ENCODE data around the gene DDAH2. TPM values are rescaled to one million over a fixed set of nuclear protein-coding genes. Genes with fewer than 3 reads are reported as not detected.

The DDAH2 gene
- total RNA-seq, 1 experiment from 2014 or later = 30.4 TPM

Other genes with a start within 250 kb of the DDAH2 start
- 6.6 to 8.6 TPM (median 7.7 TPM) in 5 replicates for gene MICB, start 231.2 kb downstream of the DDAH2 start, total RNA-seq (2022; extraction: Qiagen RNA extraction; ENCODE audit: low read depth)
- gene MCCD1, start 200.3 kb downstream of the DDAH2 start, total RNA-seq (2022; extraction: Qiagen RNA extraction; ENCODE audit: low read depth) = not detected in 5 replicates
- gene DDX39B, start 187.3 kb downstream of the DDAH2 start, total RNA-seq (2022; extraction: Qiagen RNA extraction; ENCODE audit: low read depth) = 313 to 396 TPM (median 382 TPM) in 5 replicates
- gene ATP6V1G2, start 182.7 kb downstream of the DDAH2 start, total RNA-seq (2022; extraction: Qiagen RNA extraction; ENCODE audit: low read depth) = 0.57 to 0.77 TPM (median 0.63 TPM) in 5 replicates
- gene NFKBIL1, start 181.7 kb downstream of the DDAH2 start, total RNA-seq (2022; extraction: Qiagen RNA extraction; ENCODE audit: low read depth) = 9.5 to 12.2 TPM (median 10.6 TPM) in 5 replicates
- 0.08 to 0.13 TPM (median 0.10 TPM) in 3 of 5 replicates, not detected in the others for gene LTA, start 157.0 kb downstream of the DDAH2 start, total RNA-seq (2022; extraction: Qiagen RNA extraction; ENCODE audit: low read depth)
- 0.06 to 0.13 TPM (median 0.07 TPM) in 3 of 5 replicates, not detected in the others for gene TNF, start 153.7 kb downstream of the DDAH2 start, total RNA-seq (2022; extraction: Qiagen RNA extraction; ENCODE audit: low read depth)
- gene LTB, start 146.9 kb downstream of the DDAH2 start, total RNA-seq (2022; extraction: Qiagen RNA extraction; ENCODE audit: low read depth) = 0.27 to 0.39 TPM (median 0.35 TPM) in 5 replicates
- 0.26 to 0.49 TPM (median 0.37 TPM) in 3 of 5 replicates, not detected in the others for gene LST1, start 143.0 kb downstream of the DDAH2 start, total RNA-seq (2022; extraction: Qiagen RNA extraction; ENCODE audit: low read depth)
- not detected in 5 replicates for gene NCR3, start 136.3 kb downstream of the DDAH2 start, total RNA-seq (2022; extraction: Qiagen RNA extraction; ENCODE audit: low read depth)
- not detected in 5 replicates for gene AIF1, start 114.1 kb downstream of the DDAH2 start, total RNA-seq (2022; extraction: Qiagen RNA extraction; ENCODE audit: low read depth)
- 70.6 to 97.9 TPM (median 90.8 TPM) in 5 replicates for gene PRRC2A, start 108.6 kb downstream of the DDAH2 start, total RNA-seq (2022; extraction: Qiagen RNA extraction; ENCODE audit: low read depth)
- 115 to 151 TPM (median 145 TPM) in 5 replicates for gene BAG6, start 76.6 kb downstream of the DDAH2 start, total RNA-seq (2022; extraction: Qiagen RNA extraction; ENCODE audit: low read depth)
- gene APOM, start 73.4 kb downstream of the DDAH2 start, total RNA-seq (2022; extraction: Qiagen RNA extraction; ENCODE audit: low read depth) = 1.8 to 4.8 TPM (median 3.2 TPM) in 5 replicates
- gene C6orf47, start 68.5 kb downstream of the DDAH2 start, total RNA-seq (2022; extraction: Qiagen RNA extraction; ENCODE audit: low read depth) = 10.5 to 13.0 TPM (median 12.2 TPM) in 5 replicates
- gene GPANK1, start 64.3 kb downstream of the DDAH2 start, total RNA-seq (2022; extraction: Qiagen RNA extraction; ENCODE audit: low read depth) = 9.3 to 14.1 TPM (median 12.7 TPM) in 5 replicates
- gene CSNK2B, start 63.2 kb downstream of the DDAH2 start, total RNA-seq (2022; extraction: Qiagen RNA extraction; ENCODE audit: low read depth) = 168 to 184 TPM (median 180 TPM) in 5 replicates
- gene LY6G5B, start 59.3 kb downstream of the DDAH2 start, total RNA-seq (2022; extraction: Qiagen RNA extraction; ENCODE audit: low read depth) = 3.6 to 6.3 TPM (median 5.0 TPM) in 5 replicates
- gene LY6G5C, start 48.2 kb downstream of the DDAH2 start, total RNA-seq (2022; extraction: Qiagen RNA extraction; ENCODE audit: low read depth) = 0.51 to 2.4 TPM (median 1.4 TPM) in 5 replicates
- 15.6 to 21.2 TPM (median 19.2 TPM) in 5 replicates for gene ABHD16A, start 26.0 kb downstream of the DDAH2 start, total RNA-seq (2022; extraction: Qiagen RNA extraction; ENCODE audit: low read depth)
- not detected in 5 replicates for gene LY6G6F, start 22.4 kb downstream of the DDAH2 start, total RNA-seq (2022; extraction: Qiagen RNA extraction; ENCODE audit: low read depth)
- gene LY6G6D, start 14.0 kb downstream of the DDAH2 start, total RNA-seq (2022; extraction: Qiagen RNA extraction; ENCODE audit: low read depth) = not detected in 5 replicates
- 0.11 TPM in 1 of 5 replicates, not detected in the others for gene LY6G6C, start 7.6 kb downstream of the DDAH2 start, total RNA-seq (2022; extraction: Qiagen RNA extraction; ENCODE audit: low read depth)
- gene MPIG6B, start 5.9 kb downstream of the DDAH2 start, total RNA-seq (2022; extraction: Qiagen RNA extraction; ENCODE audit: low read depth) = not detected in 5 replicates
- gene CLIC1, start 7.2 kb upstream of the DDAH2 start, total RNA-seq (2022; extraction: Qiagen RNA extraction; ENCODE audit: low read depth) = 495 to 530 TPM (median 516 TPM) in 5 replicates
- gene MSH5, start 10.7 kb upstream of the DDAH2 start, total RNA-seq (2022; extraction: Qiagen RNA extraction; ENCODE audit: low read depth) = 12.1 to 16.5 TPM (median 15.1 TPM) in 5 replicates
- 3.6 to 5.9 TPM (median 4.7 TPM) in 5 replicates for gene SAPCD1, start 33.4 kb upstream of the DDAH2 start, total RNA-seq (2022; extraction: Qiagen RNA extraction; ENCODE audit: low read depth)
- gene VWA7, start 48.0 kb upstream of the DDAH2 start, total RNA-seq (2022; extraction: Qiagen RNA extraction; ENCODE audit: low read depth) = 0.61 to 2.0 TPM (median 1.5 TPM) in 5 replicates
- gene VARS1, start 66.5 kb upstream of the DDAH2 start, total RNA-seq (2022; extraction: Qiagen RNA extraction; ENCODE audit: low read depth) = 50.8 to 60.2 TPM (median 57.2 TPM) in 5 replicates
- 49.7 to 68.8 TPM (median 64.6 TPM) in 5 replicates for gene LSM2, start 77.7 kb upstream of the DDAH2 start, total RNA-seq (2022; extraction: Qiagen RNA extraction; ENCODE audit: low read depth)
- gene HSPA1L, start 86.0 kb upstream of the DDAH2 start, total RNA-seq (2022; extraction: Qiagen RNA extraction; ENCODE audit: low read depth) = 1.3 to 2.2 TPM (median 2.1 TPM) in 5 replicates
- 218 to 535 TPM (median 388 TPM) in 5 replicates for gene HSPA1A, start 86.2 kb upstream of the DDAH2 start, total RNA-seq (2022; extraction: Qiagen RNA extraction; ENCODE audit: low read depth)
- gene HSPA1B, start 98.4 kb upstream of the DDAH2 start, total RNA-seq (2022; extraction: Qiagen RNA extraction; ENCODE audit: low read depth) = 167 to 379 TPM (median 289 TPM) in 5 replicates
- 25.3 to 37.2 TPM (median 30.6 TPM) in 5 replicates for gene NEU1, start 133.5 kb upstream of the DDAH2 start, total RNA-seq (2022; extraction: Qiagen RNA extraction; ENCODE audit: low read depth)
- 0.10 to 0.14 TPM (median 0.13 TPM) in 3 of 5 replicates, not detected in the others for gene SLC44A4, start 149.7 kb upstream of the DDAH2 start, total RNA-seq (2022; extraction: Qiagen RNA extraction; ENCODE audit: low read depth)
- 25.6 to 34.6 TPM (median 30.8 TPM) in 5 replicates for gene EHMT2, start 168.4 kb upstream of the DDAH2 start, total RNA-seq (2022; extraction: Qiagen RNA extraction; ENCODE audit: low read depth)
- gene ZBTB12, start 172.8 kb upstream of the DDAH2 start, total RNA-seq (2022; extraction: Qiagen RNA extraction; ENCODE audit: low read depth) = 3.2 to 5.4 TPM (median 4.8 TPM) in 5 replicates
- 0.19 to 0.66 TPM (median 0.27 TPM) in 5 replicates for gene C2, start 198.4 kb upstream of the DDAH2 start, total RNA-seq (2022; extraction: Qiagen RNA extraction; ENCODE audit: low read depth)
- 1.4 to 3.1 TPM (median 2.1 TPM) in 5 replicates for gene CFB, start 216.8 kb upstream of the DDAH2 start, total RNA-seq (2022; extraction: Qiagen RNA extraction; ENCODE audit: low read depth)
- 74.0 to 93.6 TPM (median 77.4 TPM) in 5 replicates for gene NELFE, start 229.7 kb upstream of the DDAH2 start, total RNA-seq (2022; extraction: Qiagen RNA extraction; ENCODE audit: low read depth)
- 22.7 to 25.6 TPM (median 24.7 TPM) in 5 replicates for gene SKIC2, start 229.9 kb upstream of the DDAH2 start, total RNA-seq (2022; extraction: Qiagen RNA extraction; ENCODE audit: low read depth)
- 9.7 to 13.2 TPM (median 11.9 TPM) in 5 replicates for gene DXO, start 242.8 kb upstream of the DDAH2 start, total RNA-seq (2022; extraction: Qiagen RNA extraction; ENCODE audit: low read depth)

Data from A549 treated with CpdA at 1 μM for 4 hours (cell line).